GM12874 (cell line): ENCODE data around the gene IL12RB2.

Experiments used
- TF ChIP-seq, protein P1 (sequence below): IDR thresholded peaks from 2 replicates; pipeline ENCODE4 v1.5.1; 2011; ENCODE audit warnings: low read depth, mild to moderate bottlenecking, control low read depth, low read length, moderate library complexity; ENCODE audit not compliant: insufficient read depth

IL12RB2 gene

DNA sequence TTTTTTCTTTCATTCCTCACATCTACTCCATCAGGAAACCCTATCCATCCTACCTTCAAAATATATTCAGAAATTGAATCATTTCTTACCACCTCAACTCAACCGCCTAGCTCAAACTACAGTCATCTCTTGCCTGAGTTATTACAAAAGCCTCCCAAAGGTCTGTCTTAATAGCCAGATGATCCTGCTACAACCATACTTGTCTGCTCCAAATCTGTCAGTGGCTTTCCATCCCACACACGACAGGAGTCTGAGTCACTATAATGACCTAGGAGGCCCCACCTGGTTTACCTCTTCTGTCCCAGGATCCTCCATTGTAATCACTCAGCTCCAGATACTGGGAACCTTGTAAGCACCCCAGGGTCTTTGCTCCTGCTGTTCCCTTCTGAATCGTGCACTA, 37.1 kb upstream of the IL12RB2 start:
- TF ChIP-seq, protein P1, sequence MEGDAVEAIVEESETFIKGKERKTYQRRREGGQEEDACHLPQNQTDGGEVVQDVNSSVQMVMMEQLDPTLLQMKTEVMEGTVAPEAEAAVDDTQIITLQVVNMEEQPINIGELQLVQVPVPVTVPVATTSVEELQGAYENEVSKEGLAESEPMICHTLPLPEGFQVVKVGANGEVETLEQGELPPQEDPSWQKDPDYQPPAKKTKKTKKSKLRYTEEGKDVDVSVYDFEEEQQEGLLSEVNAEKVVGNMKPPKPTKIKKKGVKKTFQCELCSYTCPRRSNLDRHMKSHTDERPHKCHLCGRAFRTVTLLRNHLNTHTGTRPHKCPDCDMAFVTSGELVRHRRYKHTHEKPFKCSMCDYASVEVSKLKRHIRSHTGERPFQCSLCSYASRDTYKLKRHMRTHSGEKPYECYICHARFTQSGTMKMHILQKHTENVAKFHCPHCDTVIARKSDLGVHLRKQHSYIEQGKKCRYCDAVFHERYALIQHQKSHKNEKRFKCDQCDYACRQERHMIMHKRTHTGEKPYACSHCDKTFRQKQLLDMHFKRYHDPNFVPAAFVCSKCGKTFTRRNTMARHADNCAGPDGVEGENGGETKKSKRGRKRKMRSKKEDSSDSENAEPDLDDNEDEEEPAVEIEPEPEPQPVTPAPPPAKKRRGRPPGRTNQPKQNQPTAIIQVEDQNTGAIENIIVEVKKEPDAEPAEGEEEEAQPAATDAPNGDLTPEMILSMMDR, result no peak

DNA sequence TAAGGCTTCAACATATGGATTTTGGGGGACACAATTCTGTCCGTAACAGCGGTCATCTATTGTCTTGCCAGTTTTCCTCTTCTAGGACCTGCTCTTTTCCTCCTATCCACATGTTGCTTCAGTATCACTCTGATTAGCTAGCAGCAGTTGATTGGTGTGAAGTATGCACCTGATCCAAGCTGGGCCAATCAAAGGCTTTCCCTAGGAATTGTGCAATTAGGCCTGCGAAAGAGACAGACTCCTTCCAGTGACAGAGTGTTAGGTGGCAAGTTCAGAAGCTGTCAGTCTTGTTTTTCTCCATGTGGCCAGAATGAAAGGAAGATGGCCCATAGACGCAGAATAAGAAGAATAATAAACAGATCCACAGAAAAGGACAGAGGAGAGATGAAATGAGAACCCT, 34.1 kb upstream of the IL12RB2 start:
- TF ChIP-seq, protein P1, result no peak

DNA sequence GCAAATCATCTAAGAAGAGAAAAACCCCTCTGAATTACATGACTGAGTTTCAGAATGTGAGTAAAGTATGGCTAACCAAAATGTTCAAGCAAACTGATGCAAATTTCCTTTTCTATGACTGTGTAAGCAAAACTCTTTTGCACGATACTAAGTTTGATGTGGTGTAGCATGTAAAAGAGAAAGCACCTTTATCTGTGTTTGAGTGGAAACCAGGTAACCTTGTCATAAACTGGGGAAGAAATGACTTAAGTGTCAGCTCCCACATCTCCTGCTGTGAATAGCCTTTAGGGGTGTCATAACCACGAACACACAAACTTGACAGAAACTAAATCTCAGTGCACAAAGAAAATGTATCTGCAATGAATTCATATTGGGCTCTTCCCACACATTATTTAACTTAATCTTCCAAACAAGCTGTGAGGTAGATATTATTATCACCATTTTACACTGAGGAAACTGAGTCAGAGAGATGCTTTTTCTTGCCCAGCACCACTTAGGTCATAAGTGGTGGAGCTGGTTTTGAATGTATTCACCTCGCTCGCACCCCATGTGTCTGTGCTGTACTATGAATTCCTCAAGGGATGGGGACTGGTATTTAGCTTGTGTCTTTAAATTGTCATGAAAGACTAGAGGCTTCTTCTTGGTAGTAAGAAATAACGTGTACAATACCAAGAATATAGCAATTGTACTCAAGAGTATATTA, 32.9 kb upstream of the IL12RB2 start:
- TF ChIP-seq, protein P1, result no peak

- TF ChIP-seq, protein P1, result no peak
Observed at GRCh38 chr1:67280696-67281095, 27.0 kb upstream of the IL12RB2 start.

- TF ChIP-seq, protein P1, result no peak
Observed at GRCh38 chr1:67281244-67281643, 26.4 kb upstream of the IL12RB2 start.

GRCh38 chr1:67285780-67286488, 21.7 kb upstream of the IL12RB2 start:
- TF ChIP-seq, protein P1, result no peak

DNA sequence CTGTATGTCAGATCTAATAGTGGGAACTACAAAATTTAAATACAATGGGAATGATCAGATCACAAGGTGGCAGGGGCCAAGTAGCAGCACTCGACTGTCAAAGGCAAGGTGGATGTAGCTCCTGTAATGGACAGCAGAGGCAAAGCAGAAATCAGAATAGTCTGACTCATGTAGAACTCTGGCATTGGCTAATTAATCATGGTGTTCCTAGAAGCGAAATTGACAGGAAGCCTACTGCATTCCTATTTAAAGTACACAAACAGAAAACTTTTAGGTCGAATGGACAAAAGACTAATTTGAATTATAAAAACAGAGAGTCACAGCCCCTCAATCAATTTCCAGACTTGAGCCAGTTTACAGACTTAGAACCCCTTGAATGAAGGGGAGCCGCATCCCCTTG, 17.4 kb upstream of the IL12RB2 start:
- TF ChIP-seq, protein P1, result no peak
